GM19328 (cell line): ENCODE results near the gene NPNT.

Source experiments
- ATAC-seq: cut with Tn5 transposase; IDR thresholded peaks from one replicate; pipeline ENCODE4 v1.9.1; 2021; ENCODE audit warnings: mild to moderate bottlenecking, moderate library complexity; ENCODE audit not compliant: unreplicated experiment

The NPNT gene

GRCh38 chr4:105917171-105917685 lies 22.0 kb downstream of the NPNT start:
- no peak for ATAC-seq

- ATAC-seq = no peak
Measured at GRCh38 chr4:105921301-105921700, 26.0 kb downstream of the NPNT start.

GRCh38 chr4:105923497-105924238 lies 28.4 kb downstream of the NPNT start:
- ATAC-seq = no peak

GRCh38 chr4:105924341-105924740 lies 29.1 kb downstream of the NPNT start:
- no peak for ATAC-seq

- ATAC-seq = no peak
Measured at GRCh38 chr4:105930698-105931097, 35.4 kb downstream of the NPNT start.

GRCh38 chr4:105933083-105933482 lies 37.8 kb downstream of the NPNT start:
- ATAC-seq = peak; percentile 64

GRCh38 chr4:105934386-105934785 lies 39.1 kb downstream of the NPNT start:
- ATAC-seq = no peak

- no peak for ATAC-seq
Measured at GRCh38 chr4:105936901-105937300, 41.6 kb downstream of the NPNT start.

- ATAC-seq = no peak
Measured at GRCh38 chr4:105937759-105938158, 42.5 kb downstream of the NPNT start.

GRCh38 chr4:105943234-105943633 lies 48.0 kb downstream of the NPNT start:
- ATAC-seq = no peak

GRCh38 chr4:105944540-105944939 lies 49.3 kb downstream of the NPNT start:
- no peak for ATAC-seq

GRCh38 chr4:105946771-105947170 lies 51.5 kb downstream of the NPNT start:
- ATAC-seq = no peak

- no peak for ATAC-seq
Measured at GRCh38 chr4:105950701-105951100, 55.4 kb downstream of the NPNT start.

- ATAC-seq = no peak
Measured at GRCh38 chr4:105951198-105951597, 55.9 kb downstream of the NPNT start.

- no peak for ATAC-seq
Measured at GRCh38 chr4:105952591-105952990, 57.3 kb downstream of the NPNT start.

- no peak for ATAC-seq
Measured at GRCh38 chr4:105956569-105956968, 61.3 kb downstream of the NPNT start.

- no peak for ATAC-seq
Measured at GRCh38 chr4:105957680-105958079, 62.4 kb downstream of the NPNT start.

GRCh38 chr4:105963461-105964400 lies 68.5 kb downstream of the NPNT start:
- no peak for ATAC-seq

- ATAC-seq = no peak
Measured at GRCh38 chr4:105965183-105965800, 70.0 kb downstream of the NPNT start.

- no peak for ATAC-seq
Measured at GRCh38 chr4:105966051-105966450, 70.8 kb downstream of the NPNT start.

GRCh38 chr4:105967058-105967658 lies 71.9 kb downstream of the NPNT start:
- ATAC-seq = no peak
